K562 (cell line): ENCODE measurements around the gene EPB41L4B. TPM values are rescaled to one million over a fixed set of nuclear protein-coding genes. Genes with fewer than 3 reads are reported as not detected.

Experiments
- ATAC-seq: fragments of 200-7000 bp; cut with Tn5 transposase; 3 replicates; pipeline ENCODE4 v1.9.1; 2020; ENCODE audit warnings: moderate library complexity
- BruUV-seq: library from RNA; stranded (reverse); fragments of 400-500 nt; replicated peaks from 2 replicates; lab custom pipeline; 2021; lab: Mats Ljungman, UMichigan
- CTCF ChIA-PET: fragments of 300-600 bp; formaldehyde crosslinking; extraction: SDS; loops from one replicate; lab custom pipeline; 2021; ENCODE audit warnings: low intra/inter-chr PET ratio; lab: Yijun Ruan, JAX
- POLR2A ChIA-PET: fragments of 300-600, 350-650 bp; sonication (Branson Sonifier 250); formaldehyde crosslinking; extraction: SDS; loops from one replicate; lab custom pipeline; 2021; ENCODE audit warnings: antibody characterized with exemption, inconsistent platforms; lab: Yijun Ruan, JAX
- DNase-seq, 4 experiments: peaks; one replicate each; pipeline versions ENCODE4 v3.0.0 to v3.0.0-alpha.2; 2011 to 2018; ENCODE audit warnings: low spot score in 3 of 4, mixed read lengths in 3 of 4; ENCODE audit errors: extremely low read depth in 1 of 4
- FAIRE-seq: peaks from 2 replicates; lab custom pipeline; 2011; peaks lifted over from hg19 to GRCh38; lab: Jason Lieb, UNC
- H2AFZ ChIP-seq: 2 replicates; pipeline ENCODE4 v1.6.0; 2011; ENCODE audit warnings: low read depth, low read length, control low read depth, inconsistent platforms
- H3K27ac ChIP-seq: fragments of 200-600 bp; 3 replicates; pipeline ENCODE4 v1.8.0; 2011; ENCODE audit warnings: low read depth, mild to moderate bottlenecking, control low read depth, inconsistent platforms, low read length, moderate library complexity, mixed read lengths; ENCODE audit errors: extremely low read depth
- H3K27me3 ChIP-seq, 2 experiments: fragments of 300-600 bp in 1 of 2; 2 replicates in 1 of 2; 3 replicates in 1 of 2; pipeline versions ENCODE4 v1.6.0 to v1.8.0; 2011; ENCODE audit warnings: inconsistent platforms in 2 of 2, low read length in 2 of 2, mild to moderate bottlenecking in 1 of 2, mixed read lengths in 1 of 2, moderate library complexity in 1 of 2; ENCODE audit not compliant: control insufficient read depth in 2 of 2, insufficient read depth in 2 of 2
- H3K36me3 ChIP-seq: fragments of 300-600 bp; 3 replicates; pipeline ENCODE4 v1.8.0; 2011; ENCODE audit warnings: mild to moderate bottlenecking, low read length, inconsistent platforms; ENCODE audit not compliant: control insufficient read depth, insufficient read depth
- H3K4me1 ChIP-seq, 2 experiments: fragments of 200-600 bp in 1 of 2; replicated peaks in 1 of 2; 2 replicates in 1 of 2; 3 replicates in 1 of 2; pipeline versions ENCODE4 v1.5.1 to v1.8.0; 2011; ENCODE audit warnings: inconsistent platforms in 2 of 2, low read length in 2 of 2, mild to moderate bottlenecking in 1 of 2, mixed read lengths in 1 of 2, moderate library complexity in 1 of 2; ENCODE audit not compliant: control insufficient read depth in 2 of 2, insufficient read depth in 2 of 2
- H3K4me2 ChIP-seq: 2 replicates; pipeline ENCODE4 v1.6.1; 2011; ENCODE audit warnings: low read length, control low read depth, inconsistent platforms, mixed read lengths; ENCODE audit not compliant: insufficient read depth
- H3K4me3 ChIP-seq: fragments of 200-600 bp; sonication (generic), shearing (Covaris generic); 2 replicates; pipeline ENCODE4 v1.5.1; 2016; ENCODE audit warnings: control low read depth, inconsistent platforms
- H3K79me2 ChIP-seq: fragments of 200-600 bp; 3 replicates; pipeline ENCODE4 v1.8.0; 2011; ENCODE audit warnings: low read length, inconsistent platforms; ENCODE audit not compliant: control insufficient read depth, insufficient read depth
- H3K9ac ChIP-seq, 2 experiments: 2 replicates each; pipeline versions ENCODE4 v1.6.0 to v1.6.1; 2011; ENCODE audit warnings: low read depth in 2 of 2, low read length in 2 of 2, control low read depth in 1 of 2, inconsistent platforms in 1 of 2, mild to moderate bottlenecking in 1 of 2, mixed read lengths in 1 of 2; ENCODE audit not compliant: insufficient read depth in 1 of 2
- H3K9me1 ChIP-seq: one replicate; pipeline ENCODE4 v1.6.0; 2011; ENCODE audit warnings: inconsistent platforms, mild to moderate bottlenecking, low read length, moderate library complexity; ENCODE audit not compliant: control insufficient read depth, insufficient read depth
- H3K9me3 ChIP-seq: replicated peaks from 2 replicates; pipeline ENCODE4 v1.5.1; 2011; ENCODE audit warnings: low read depth, low read length, inconsistent platforms; ENCODE audit not compliant: control insufficient read depth, insufficient read depth
- H4K20me1 ChIP-seq: replicated peaks from 2 replicates; pipeline ENCODE4 v1.6.1; 2011; ENCODE audit warnings: low read length, inconsistent platforms, mixed read lengths; ENCODE audit not compliant: control insufficient read depth, insufficient read depth
- FOXJ2 ChIP-seq: fragments of 200-800 bp; sonication (Bioruptor generic); IDR thresholded peaks from 2 replicates; pipeline ENCODE4 v1.6.1; 2016; ENCODE audit warnings: missing genetic modification characterization, missing compliant biosample characterization
- HMGN3 ChIP-seq: IDR thresholded peaks from 2 replicates; pipeline ENCODE4 v1.6.1; 2011; ENCODE audit warnings: borderline replicate concordance, low read depth, mild to moderate bottlenecking, mixed read lengths, low read length; ENCODE audit not compliant: insufficient read length; ENCODE audit errors: extremely low read depth
- MAFK ChIP-seq: IDR thresholded peaks from 2 replicates; pipeline ENCODE4 v1.6.1; 2011; ENCODE audit warnings: low read length, improper control_type of control experiment
- MCM5 ChIP-seq: fragments of 450-650 bp; IDR thresholded peaks from 2 replicates; pipeline ENCODE4 v1.6.1; 2016; ENCODE audit warnings: low read depth
- NFIX ChIP-seq: fragments of 250-450 bp; sonication (Bioruptor Pico); IDR thresholded peaks from 2 replicates; pipeline ENCODE4 v1.4.0; 2020; ENCODE audit warnings: low read depth, mild to moderate bottlenecking, moderate library complexity
- POLR2AphosphoS5 ChIP-seq: IDR thresholded peaks from 2 replicates; pipeline ENCODE4 v1.6.1; 2011; ENCODE audit warnings: mild to moderate bottlenecking, low read depth, low read length, moderate library complexity; ENCODE audit not compliant: control insufficient read depth, insufficient read depth
- TGIF2 ChIP-seq: sonication (generic); formaldehyde crosslinking; IDR thresholded peaks from 2 replicates; pipeline ENCODE4 v1.8.1; 2022; ENCODE audit warnings: mild to moderate bottlenecking, missing genetic modification reagents, moderate library complexity
- ZNF274 ChIP-seq: IDR thresholded peaks from 2 replicates; pipeline ENCODE4 v1.6.1; 2011; ENCODE audit warnings: low read depth, mild to moderate bottlenecking, low read length, moderate library complexity, borderline replicate concordance
- WGBS: fragments of 100-300 bp; shearing (Covaris generic); methylation state at CpG from one replicate; pipeline ENCODE4 v1.1.6; 2016; ENCODE audit warnings: low coverage, mixed read lengths; ENCODE audit not compliant: insufficient coverage; ENCODE audit errors: missing lambda C conversion rate; 5-methylcytosine and 5-hydroxymethylcytosine counted together
- in situ Hi-C: fragments of 300-500 bp; cut with MboI; formaldehyde crosslinking; loops from 4 replicates; pipeline ENCODE4 v1.15.0; 2018; ENCODE audit warnings: inconsistent platforms, mixed read lengths
- intact Hi-C: fragments of 100-400 bp; cut with micrococcal nuclease; formaldehyde crosslinking; loops from 2 replicates; pipeline ENCODE4 v1.14.2; 2022
- polyA plus RNA-seq, 8 experiments: library from polyadenylated mRNA; depleted of rRNA in 4 of 8; stranded (reverse) in 5 of 8; unstranded in 3 of 8; fragments of >200 nt; fragmentation: Nextera tagmentation in 2 of 8; fragmentation: Illumina TruSeq in 1 of 8; extraction: Ambion mirVana in 2 of 8; extraction: Trizol in 1 of 8; gene quantifications; 2 replicates each; pipeline versions ENCODE4 v1.2.1 to v1.2.3, GENCODE V29; 2011 to 2014; ENCODE audit warnings: inconsistent platforms in 1 of 8, missing spikeins in 1 of 8
- total RNA-seq, 7 experiments: library from RNA; depleted of rRNA in 6 of 7; stranded (reverse); fragments of >200 nt in 6 of 7; fragmentation: Illumina TruSeq in 2 of 7; extraction: Trizol in 2 of 7; gene quantifications; 2 replicates each; pipeline versions ENCODE4 v1.2.1 to v1.2.3, GENCODE V29; 2011 to 2021; ENCODE audit warnings: low replicate concordance in 1 of 7
- TF ChIP-seq, protein P1 (sequence below), 2 experiments: IDR thresholded peaks; 2 replicates each; pipeline ENCODE4 v1.6.1; 2012; ENCODE audit warnings: improper control_type of control experiment in 2 of 2, low read depth in 2 of 2, low read length in 2 of 2, borderline replicate concordance in 1 of 2
- TF ChIP-seq, protein P2 (sequence below): IDR thresholded peaks from 2 replicates; pipeline ENCODE4 v1.6.1; 2014; ENCODE audit warnings: antibody characterized with exemption

Gene EPB41L4B
- total and polyA plus RNA-seq, 9 of the 15 experiments (the other 6 are each of a cell fraction or from before 2014, with no cell fraction given): 0.09 to 0.38 (median 0.21) TPM

DNA sequence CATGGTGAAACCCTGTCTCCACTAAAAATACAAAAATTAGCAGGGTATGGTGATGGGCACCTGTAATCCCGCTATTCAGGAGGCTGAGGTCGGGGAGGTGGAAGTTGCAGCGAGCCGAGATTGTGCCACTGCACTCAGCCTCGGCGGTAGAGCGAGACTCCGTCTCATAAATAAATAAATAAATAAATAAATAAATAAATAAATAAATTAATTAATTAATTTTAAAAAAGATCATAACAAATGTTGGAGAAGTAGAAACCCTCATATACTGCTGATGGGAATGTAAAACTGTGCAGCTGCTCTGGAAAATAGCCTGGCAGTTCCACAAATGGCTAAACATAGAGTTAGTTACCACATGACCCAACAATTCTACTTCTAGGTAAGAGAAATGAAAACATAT is 39.3 kb downstream of the EPB41L4B start:
- no peaks in the 10 kb centered on the region for H3K9me3 ChIP-seq
- H3K4me3 ChIP-seq: no peak overlapping the region
- in situ Hi-C loops: no loop called here
- H3K27ac ChIP-seq: no peak overlapping the region
- no peaks in the 10 kb centered on the region for H3K9me1 ChIP-seq
- H3K4me2 ChIP-seq: no peak overlapping the region
- ATAC-seq (no peak), FAIRE-seq (no peak), DNase-seq (no peak)
- H3K9ac ChIP-seq: no peak overlapping the region
- peaks cover 3 to 4% of the 10 kb centered on the region in 2 experiments; a peak in 3 of 5 replicates for H3K4me1 ChIP-seq
- 2% methylated on average over 8 of the region's 8 CpGs for WGBS
- H4K20me1 ChIP-seq: no peaks in the 10 kb centered on the region
- no peak overlapping the region for H2AFZ ChIP-seq
- no peaks in the 10 kb centered on the region for H3K79me2 ChIP-seq
- H3K27me3 ChIP-seq: peaks cover 17 to 41% of the 10 kb centered on the region in 2 experiments
- ChIA-PET CTCF (no interaction called here), POLR2A (interaction anchor here (0.8 kb wide), 1 partner anchor 31 kb away, joined by 3 read pairs; no protein-coding TSS in a partner anchor)
- no peaks in the 10 kb centered on the region for H3K36me3 ChIP-seq
- intact Hi-C loops: no loop called here
- BruUV-seq: no TSS peak
- TF ChIP-seq NFIX: no peak
- no peak for TF ChIP-seq MAFK
- TF ChIP-seq ZNF274: no peak
- TF ChIP-seq, protein P1, sequence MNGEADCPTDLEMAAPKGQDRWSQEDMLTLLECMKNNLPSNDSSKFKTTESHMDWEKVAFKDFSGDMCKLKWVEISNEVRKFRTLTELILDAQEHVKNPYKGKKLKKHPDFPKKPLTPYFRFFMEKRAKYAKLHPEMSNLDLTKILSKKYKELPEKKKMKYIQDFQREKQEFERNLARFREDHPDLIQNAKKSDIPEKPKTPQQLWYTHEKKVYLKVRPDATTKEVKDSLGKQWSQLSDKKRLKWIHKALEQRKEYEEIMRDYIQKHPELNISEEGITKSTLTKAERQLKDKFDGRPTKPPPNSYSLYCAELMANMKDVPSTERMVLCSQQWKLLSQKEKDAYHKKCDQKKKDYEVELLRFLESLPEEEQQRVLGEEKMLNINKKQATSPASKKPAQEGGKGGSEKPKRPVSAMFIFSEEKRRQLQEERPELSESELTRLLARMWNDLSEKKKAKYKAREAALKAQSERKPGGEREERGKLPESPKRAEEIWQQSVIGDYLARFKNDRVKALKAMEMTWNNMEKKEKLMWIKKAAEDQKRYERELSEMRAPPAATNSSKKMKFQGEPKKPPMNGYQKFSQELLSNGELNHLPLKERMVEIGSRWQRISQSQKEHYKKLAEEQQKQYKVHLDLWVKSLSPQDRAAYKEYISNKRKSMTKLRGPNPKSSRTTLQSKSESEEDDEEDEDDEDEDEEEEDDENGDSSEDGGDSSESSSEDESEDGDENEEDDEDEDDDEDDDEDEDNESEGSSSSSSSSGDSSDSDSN (IDR thresholded peaks at IDR 0.05; ENCODE audit: borderline replicate concordance in 1 of 2, low read depth in 2 of 2, low read length in 2 of 2): no peak
- no peak for TF ChIP-seq HMGN3
- no peak for TF ChIP-seq MCM5
- TF ChIP-seq, protein P2, sequence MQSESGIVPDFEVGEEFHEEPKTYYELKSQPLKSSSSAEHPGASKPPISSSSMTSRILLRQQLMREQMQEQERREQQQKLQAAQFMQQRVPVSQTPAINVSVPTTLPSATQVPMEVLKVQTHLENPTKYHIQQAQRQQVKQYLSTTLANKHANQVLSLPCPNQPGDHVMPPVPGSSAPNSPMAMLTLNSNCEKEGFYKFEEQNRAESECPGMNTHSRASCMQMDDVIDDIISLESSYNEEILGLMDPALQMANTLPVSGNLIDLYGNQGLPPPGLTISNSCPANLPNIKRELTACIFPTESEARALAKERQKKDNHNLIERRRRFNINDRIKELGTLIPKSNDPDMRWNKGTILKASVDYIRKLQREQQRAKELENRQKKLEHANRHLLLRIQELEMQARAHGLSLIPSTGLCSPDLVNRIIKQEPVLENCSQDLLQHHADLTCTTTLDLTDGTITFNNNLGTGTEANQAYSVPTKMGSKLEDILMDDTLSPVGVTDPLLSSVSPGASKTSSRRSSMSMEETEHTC: no peak
- TF ChIP-seq TGIF2 (CRISPR knock-in tag): no peak
- no peak for TF ChIP-seq POLR2AphosphoS5
- no peak for TF ChIP-seq FOXJ2 (tag)
